ENCODE data around the gene LHFPL3.
"Not testable (repeated sequence)": the region's sequence is repeated elsewhere in the genome, so short reads cannot be mapped to it uniquely, and the experiment has no call there.

Gene LHFPL3

GRCh38 chr7:104695563-104695962, 367.2 kb downstream of the LHFPL3 start:
- DNase-seq (ENCODE audit: low read depth in 2 of 2): no peak

GRCh38 chr7:104700336-104700735, 371.9 kb downstream of the LHFPL3 start:
- DNase-seq (ENCODE audit: low read depth in 2 of 2): no peak

- DNase-seq (ENCODE audit: low read depth in 2 of 2): not testable (repeated sequence)
These were observed 392.6 kb downstream of the LHFPL3 start for GRCh38 chr7:104721027-104721426.

- DNase-seq (ENCODE audit: low read depth in 2 of 2): no peak
These were observed 394.6 kb downstream of the LHFPL3 start for GRCh38 chr7:104723001-104723400.

- no peak for DNase-seq (ENCODE audit: low read depth in 2 of 2)
These were observed 430.1 kb downstream of the LHFPL3 start for GRCh38 chr7:104758504-104758903.

- DNase-seq (ENCODE audit: low read depth in 2 of 2): no peak
These were observed 433.5 kb downstream of the LHFPL3 start for GRCh38 chr7:104761892-104762291.

- no peak for DNase-seq (ENCODE audit: low read depth in 2 of 2)
These were observed 438.7 kb downstream of the LHFPL3 start for GRCh38 chr7:104767113-104767512.

GRCh38 chr7:104767826-104768536, 439.6 kb downstream of the LHFPL3 start:
- no peak for DNase-seq (ENCODE audit: low read depth in 2 of 2)

GRCh38 chr7:104772405-104773345, 444.3 kb downstream of the LHFPL3 start:
- DNase-seq (ENCODE audit: low read depth in 2 of 2): no peak

- no peak for DNase-seq (ENCODE audit: low read depth in 2 of 2)
These were observed 445.4 kb downstream of the LHFPL3 start for GRCh38 chr7:104773796-104774195.

GRCh38 chr7:104775531-104775930, 447.1 kb downstream of the LHFPL3 start:
- no peak for DNase-seq (ENCODE audit: low read depth in 2 of 2)

- no peak for DNase-seq (ENCODE audit: low read depth in 2 of 2)
These were observed 448.9 kb downstream of the LHFPL3 start for GRCh38 chr7:104777301-104777800.

GRCh38 chr7:104779888-104780287, 451.5 kb downstream of the LHFPL3 start:
- DNase-seq (ENCODE audit: low read depth in 2 of 2): no peak

- no peak for DNase-seq (ENCODE audit: low read depth in 2 of 2)
These were observed 456.3 kb downstream of the LHFPL3 start for GRCh38 chr7:104784686-104785085.

- no peak for DNase-seq (ENCODE audit: low read depth in 2 of 2)
These were observed 461.4 kb downstream of the LHFPL3 start for GRCh38 chr7:104789780-104790179.

GRCh38 chr7:104790440-104790839, 462.0 kb downstream of the LHFPL3 start:
- no peak for DNase-seq (ENCODE audit: low read depth in 2 of 2)

GRCh38 chr7:104791080-104791479, 462.7 kb downstream of the LHFPL3 start:
- DNase-seq (ENCODE audit: low read depth in 2 of 2): no peak

- no peak for DNase-seq (ENCODE audit: low read depth in 2 of 2)
These were observed 464.7 kb downstream of the LHFPL3 start for GRCh38 chr7:104793066-104793465.

- DNase-seq (ENCODE audit: low read depth in 2 of 2): no peak
These were observed 465.8 kb downstream of the LHFPL3 start for GRCh38 chr7:104794154-104794553.

GRCh38 chr7:104794589-104794988, 466.2 kb downstream of the LHFPL3 start:
- no peak for DNase-seq (ENCODE audit: low read depth in 2 of 2)

GRCh38 chr7:104795086-104795485, 466.7 kb downstream of the LHFPL3 start:
- no peak for DNase-seq (ENCODE audit: low read depth in 2 of 2)

GRCh38 chr7:104795616-104796398, 467.4 kb downstream of the LHFPL3 start:
- no peak for DNase-seq (ENCODE audit: low read depth in 2 of 2)

Measured in stimulated activated CD8-positive, alpha-beta memory T cell treated with anti-CD3 and anti-CD28 coated beads, Interleukin-15, amount 100 ng/mL, for 48 hours (primary cell).